ENCODE results near the gene LRRC46.
A peak's percentile ranks its signal among the peaks of the same experiment; 100 is the strongest.

LRRC46 gene

GRCh38 chr17:47840001-47840741 lies 8.7 kb downstream of the LRRC46 start:
- no peak for TF ChIP-seq CTCF (IDR thresholded peaks at IDR 0.05; ENCODE audit: low read depth, low read length, missing control alignments)
- DNase-seq (ENCODE audit: low read depth) = no peak
- H3K4me3 ChIP-seq (ENCODE audit: low read depth, low read length) = peak overlapping the region; percentile 88

- peak; percentile 95 for TF ChIP-seq CTCF (IDR thresholded peaks at IDR 0.05; ENCODE audit: low read depth, low read length, missing control alignments)
- DNase-seq (ENCODE audit: low read depth) = peak; percentile 64
- peak within 1 kb of the TSS; percentile 88 for H3K4me3 ChIP-seq (ENCODE audit: low read depth, low read length)
These were observed 9.4 kb downstream of the LRRC46 start, which contains the start of gene SCRN2 for GRCh38 chr17:47840742-47841487. Gene SCRN2, minus strand, starts transcription at chr17:47841273. Its CDS starts 430 bp downstream, at chr17:47840843.

GRCh38 chr17:47841488-47842291 lies 10.2 kb downstream of the LRRC46 start:
- DNase-seq (ENCODE audit: low read depth) = no peak
- H3K4me3 ChIP-seq (ENCODE audit: low read depth, low read length) = no peak overlapping the region
- no peak for TF ChIP-seq CTCF (IDR thresholded peaks at IDR 0.05; ENCODE audit: low read depth, low read length, missing control alignments)

- DNase-seq (ENCODE audit: low read depth) = no peak
- TF ChIP-seq CTCF (IDR thresholded peaks at IDR 0.05; ENCODE audit: low read depth, low read length, missing control alignments) = no peak
- H3K4me3 ChIP-seq (ENCODE audit: low read depth, low read length) = no peak overlapping the region
These were observed 11.9 kb downstream of the LRRC46 start for GRCh38 chr17:47843391-47843730.

GRCh38 chr17:47844227-47844626 lies 12.8 kb downstream of the LRRC46 start:
- DNase-seq (ENCODE audit: low read depth) = no peak
- no peak for TF ChIP-seq CTCF (IDR thresholded peaks at IDR 0.05; ENCODE audit: low read depth, low read length, missing control alignments)
- H3K4me3 ChIP-seq (ENCODE audit: low read depth, low read length) = no peak overlapping the region

- no peak for DNase-seq (ENCODE audit: low read depth)
- no peak overlapping the region for H3K4me3 ChIP-seq (ENCODE audit: low read depth, low read length)
- peak; percentile 37 for TF ChIP-seq CTCF (IDR thresholded peaks at IDR 0.05; ENCODE audit: low read depth, low read length, missing control alignments)
These were observed 13.6 kb downstream of the LRRC46 start for GRCh38 chr17:47844814-47845715.

Data from GM12864 (cell line).